SW 1271 (cell line): ENCODE results near the gene VBP1.
A peak's percentile ranks its signal among the peaks of the same experiment; 100 is the strongest.
"Not testable (repeated sequence)": the region's sequence is repeated elsewhere in the genome, so short reads cannot be mapped to it uniquely, and the experiment has no call there.

ENCODE experiments used
- DNase-seq, 2 experiments: peaks; one replicate each; lab custom pipeline; 2025; lab: John Stamatoyannopoulos, UW

VBP1 gene, protein sequence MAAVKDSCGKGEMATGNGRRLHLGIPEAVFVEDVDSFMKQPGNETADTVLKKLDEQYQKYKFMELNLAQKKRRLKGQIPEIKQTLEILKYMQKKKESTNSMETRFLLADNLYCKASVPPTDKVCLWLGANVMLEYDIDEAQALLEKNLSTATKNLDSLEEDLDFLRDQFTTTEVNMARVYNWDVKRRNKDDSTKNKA

DNA sequence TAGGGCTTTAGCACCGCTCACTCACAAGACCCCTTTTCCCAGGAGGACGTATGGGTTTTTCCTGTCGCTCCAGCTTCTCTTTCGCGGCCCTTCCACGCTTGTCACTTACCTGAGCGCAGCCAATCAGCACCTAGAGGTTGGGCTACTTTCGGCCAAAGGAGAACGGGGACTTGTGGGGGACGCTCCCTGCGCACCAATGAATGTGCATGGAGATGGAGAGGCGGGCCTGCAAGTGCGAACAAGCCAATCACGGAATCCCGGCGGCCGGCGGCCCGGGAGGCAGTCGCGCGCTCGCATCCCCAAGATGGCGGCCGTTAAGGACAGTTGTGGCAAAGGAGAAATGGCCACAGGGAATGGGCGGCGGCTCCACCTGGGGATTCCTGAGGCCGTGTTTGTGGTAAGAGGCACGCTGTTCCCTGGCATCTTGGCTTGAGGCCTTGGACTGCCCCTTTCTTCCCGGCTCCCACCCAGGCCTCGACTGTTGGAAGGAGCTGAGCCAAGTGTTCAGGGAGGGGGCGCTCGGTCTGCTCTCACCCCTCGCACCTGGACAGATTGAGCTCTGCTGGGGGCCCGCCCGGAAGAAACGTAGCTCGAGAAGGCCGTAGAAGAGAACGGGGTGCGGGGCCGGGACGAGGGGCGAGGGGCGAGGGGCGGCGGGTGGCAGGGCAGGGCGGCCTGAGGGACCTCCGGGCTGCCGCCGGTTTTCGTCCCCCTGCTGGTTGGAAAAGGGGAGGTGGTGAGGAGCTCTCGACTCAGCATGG lies at the start of gene VBP1:
VBP1 (plus strand) TSS at position 282 of the 761 bp plus-strand sequence; CDS start at position 305, 23 bp downstream.
- peak; percentile 87 to 92 for DNase-seq

DNA sequence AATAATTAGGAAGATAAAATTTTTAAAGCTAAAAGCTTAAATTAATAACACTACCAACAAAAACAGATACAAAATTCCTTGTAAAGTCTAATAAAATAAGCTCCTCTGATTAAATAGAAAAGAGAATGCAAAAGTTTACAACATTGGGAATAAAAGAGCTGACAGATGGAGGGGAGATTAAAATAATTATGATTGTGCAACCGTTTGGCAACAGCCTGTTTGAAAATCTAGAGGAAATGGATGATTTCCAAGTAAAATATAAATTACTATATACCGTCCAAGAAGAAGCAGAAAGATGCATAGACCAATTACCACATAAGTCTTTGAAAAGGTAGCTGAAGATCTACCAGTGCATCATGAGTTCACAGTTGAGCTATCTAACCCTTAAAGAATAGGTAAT lies 46.4 kb upstream of the VBP1 start:
- no peak for DNase-seq

DNA sequence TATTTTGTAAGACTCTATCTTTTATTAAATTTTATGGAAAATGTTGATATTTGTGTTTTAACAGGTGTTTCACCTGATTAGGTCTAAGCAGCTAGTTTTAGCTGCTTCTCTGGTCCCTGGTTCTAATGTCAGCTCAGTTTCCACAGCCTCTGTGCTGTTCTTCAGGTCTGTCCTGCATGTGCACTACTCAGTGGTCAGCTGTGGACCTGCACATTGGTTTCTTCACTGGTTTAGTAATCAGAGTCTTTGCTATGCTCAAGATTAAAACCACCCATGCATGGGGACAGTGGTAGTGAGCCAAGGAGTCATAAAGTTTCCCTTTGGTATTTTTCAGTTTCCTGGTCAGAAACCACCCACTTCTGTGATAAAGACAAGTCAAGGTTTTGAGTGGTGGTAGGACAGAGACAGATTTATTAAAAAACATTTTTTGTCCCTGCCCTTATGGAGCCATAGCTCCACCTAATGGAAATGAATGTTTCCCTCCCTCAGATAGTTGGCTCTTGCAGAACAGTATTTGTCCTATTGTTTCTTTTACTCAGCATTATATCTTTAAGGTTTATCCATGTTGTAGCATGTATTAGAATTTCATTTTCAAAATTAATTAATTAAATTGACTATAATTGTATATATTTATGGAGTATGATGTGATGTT lies 36.8 kb upstream of the VBP1 start:
- peak in 1 of 2 experiments; percentile 7 for DNase-seq

DNA sequence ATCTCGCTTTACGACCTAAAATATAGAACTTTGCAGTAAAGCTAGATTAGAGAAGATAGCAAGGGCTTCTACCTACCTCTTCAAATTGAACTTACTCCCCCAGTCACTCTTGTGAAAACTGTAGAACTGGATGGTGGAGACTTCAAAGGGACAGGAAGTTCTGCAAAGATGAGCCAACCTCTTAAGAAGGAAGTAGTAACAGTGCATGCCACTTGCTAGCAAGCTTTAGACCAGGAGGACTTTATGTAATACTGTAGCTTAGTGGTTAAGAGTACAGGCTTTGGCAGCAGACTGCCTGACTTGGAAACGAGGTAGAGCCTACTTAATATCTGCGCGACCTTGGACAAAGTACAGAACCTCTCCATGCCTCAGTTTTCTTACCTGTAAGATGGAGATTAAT lies 27.5 kb upstream of the VBP1 start:
- DNase-seq: no peak

DNA sequence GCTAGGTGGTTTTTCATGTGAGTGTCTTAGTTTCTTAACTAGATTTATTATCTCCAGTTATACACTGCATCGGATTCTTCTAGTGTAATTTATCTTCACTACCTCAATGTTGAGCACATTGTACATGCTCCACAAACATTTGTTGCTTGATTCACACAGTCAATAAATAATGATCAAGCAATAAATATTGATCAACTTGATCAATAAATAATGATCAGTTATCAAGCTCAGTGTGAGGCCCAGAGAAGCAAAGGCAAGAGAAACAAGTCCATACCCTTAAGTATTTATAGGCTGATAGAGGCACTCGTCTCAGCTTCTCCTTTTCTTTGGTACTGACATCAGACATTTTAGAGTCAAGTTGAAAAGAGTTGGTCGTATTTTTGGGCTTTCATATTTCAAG lies 5.1 kb upstream of the VBP1 start:
- no peak for DNase-seq

DNA sequence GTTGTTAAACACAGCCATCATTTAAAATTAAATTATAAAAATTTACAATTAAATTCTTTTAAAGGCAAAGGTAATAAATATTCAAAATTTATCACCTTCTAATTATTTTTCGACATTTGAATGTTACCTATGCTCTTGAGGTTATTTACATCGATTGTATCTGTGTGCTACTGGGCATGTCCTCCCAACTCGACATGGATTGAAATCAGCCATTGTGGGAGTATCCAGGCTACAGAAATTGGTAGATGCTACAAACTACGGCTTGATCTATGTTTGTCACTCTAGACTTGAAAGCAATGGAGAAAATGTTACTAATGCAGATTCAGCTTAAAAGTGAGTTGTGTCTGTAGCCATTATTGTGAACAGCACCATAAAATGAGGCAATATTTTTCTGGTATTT lies 2.5 kb upstream of the VBP1 start:
- no peak for DNase-seq

DNA sequence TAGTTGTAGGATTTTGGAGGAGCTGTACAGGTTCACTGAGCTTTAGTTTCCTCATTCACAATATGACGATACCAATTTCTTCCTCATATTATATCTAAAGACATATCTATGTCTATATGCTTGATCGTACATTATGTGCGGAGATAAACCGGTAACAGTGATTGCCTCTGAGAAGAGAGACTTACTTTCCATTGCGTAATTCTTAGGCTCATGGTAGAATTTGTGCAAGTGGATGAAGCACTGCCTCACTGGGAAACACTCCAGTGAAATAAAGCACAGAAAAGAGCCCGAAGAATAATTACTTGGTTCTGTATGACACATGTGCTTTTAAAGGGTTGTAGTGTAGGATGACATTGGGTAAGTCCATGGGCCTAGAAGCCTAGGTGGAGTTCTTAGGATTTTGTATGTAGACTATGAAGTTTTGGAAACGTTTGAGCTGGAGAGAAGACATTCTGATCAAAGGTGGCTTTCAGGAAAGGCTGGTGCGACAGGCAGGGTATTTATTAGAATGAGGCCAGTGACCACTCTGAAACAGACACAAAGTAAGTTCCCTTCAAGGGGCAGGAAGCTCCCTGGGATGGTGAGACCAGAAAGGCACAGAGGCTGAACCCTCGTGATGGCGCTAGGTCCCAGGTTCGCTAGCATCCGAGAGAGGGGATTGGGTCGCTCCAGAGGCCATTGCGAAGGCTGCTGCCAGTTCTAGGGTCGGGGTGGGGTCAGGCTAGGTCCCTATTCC lies 649 bp upstream of the VBP1 start:
- DNase-seq: peak in 1 of 2 experiments; percentile 42

DNA sequence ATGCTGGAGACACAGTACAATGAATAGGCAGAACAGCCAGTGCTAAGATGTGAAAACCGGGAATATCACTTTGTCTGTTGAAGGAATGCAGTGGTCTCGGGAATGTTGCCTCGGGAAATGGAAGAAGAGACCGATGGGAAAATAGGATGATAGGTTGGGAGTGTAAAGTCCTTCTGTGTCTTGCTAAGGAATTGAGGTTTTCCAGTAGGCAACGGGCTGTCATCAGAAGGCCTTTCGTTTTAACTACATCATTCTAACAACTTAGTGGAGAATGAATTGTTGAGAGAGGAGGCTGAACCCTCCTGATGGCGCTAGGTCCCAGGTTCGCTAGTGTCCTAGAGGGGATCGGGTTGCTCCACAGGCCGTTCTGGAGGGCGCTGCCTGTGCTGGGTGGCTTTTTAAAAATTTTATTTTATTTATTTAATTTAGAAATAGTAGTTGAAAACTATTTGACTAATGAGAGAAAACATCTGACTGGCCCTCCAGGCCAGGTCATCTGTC lies 730 bp downstream of the VBP1 start:
- DNase-seq: peak; percentile 1 to 29

DNA sequence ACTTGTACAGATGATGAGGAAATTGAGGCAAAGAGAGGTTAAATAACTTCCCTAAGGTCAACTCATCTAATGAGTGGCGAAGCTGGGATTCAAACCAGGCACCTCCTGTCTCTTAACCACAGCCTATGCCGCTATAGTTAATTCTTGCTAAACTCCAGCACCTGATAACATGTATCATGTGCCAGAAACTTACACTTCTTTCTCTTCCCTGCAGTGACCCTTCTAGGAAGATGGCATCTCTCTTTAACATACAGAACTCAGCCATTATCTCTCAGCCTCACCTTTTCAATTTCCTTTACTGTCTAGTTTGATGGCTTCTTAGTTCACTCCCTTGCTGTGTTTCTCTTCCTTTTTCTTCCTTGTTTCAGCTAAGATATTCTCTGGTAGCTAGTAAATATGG lies 2.5 kb downstream of the VBP1 start:
- no peak for DNase-seq

DNA sequence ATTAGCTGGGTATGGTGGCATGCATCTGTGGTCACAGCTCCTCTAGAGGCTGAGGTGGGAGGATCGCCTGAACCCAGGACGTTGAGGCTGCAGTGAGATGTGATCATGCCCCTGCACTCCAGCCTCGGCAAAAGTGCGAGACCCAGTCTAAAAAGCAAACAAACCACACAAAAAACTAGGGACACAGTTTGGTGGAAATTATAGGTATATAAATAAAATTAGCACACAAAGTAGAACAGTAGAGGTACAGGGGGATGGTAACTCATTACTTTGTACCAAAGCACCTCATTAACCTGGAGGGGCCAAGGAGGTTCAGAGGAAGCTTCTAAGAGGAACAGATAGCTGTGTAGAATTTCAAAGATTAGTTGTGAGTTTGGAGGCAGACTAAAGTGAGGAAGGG lies 5.1 kb downstream of the VBP1 start:
- no peak for DNase-seq

DNA sequence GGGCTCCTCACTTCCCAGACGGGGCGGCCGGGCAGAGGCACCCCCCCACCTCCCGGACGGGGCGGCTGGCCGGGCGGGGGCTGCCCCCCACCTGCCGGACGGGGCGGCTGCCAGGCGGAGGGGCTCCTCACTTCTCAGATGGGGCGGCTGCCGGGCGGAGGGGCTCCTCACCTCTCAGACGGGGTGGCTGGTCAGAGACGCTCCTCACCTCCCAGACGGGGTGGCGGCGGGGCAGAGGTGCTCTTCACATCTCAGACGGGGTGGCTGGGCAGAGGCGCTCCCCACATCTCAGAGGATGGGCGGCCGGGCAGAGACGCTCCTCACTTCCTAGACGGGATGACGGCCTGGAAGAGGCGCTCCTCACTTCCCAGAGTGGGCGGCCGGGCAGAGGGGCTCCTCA lies 7.5 kb downstream of the VBP1 start:
- DNase-seq: not testable (repeated sequence)

DNA sequence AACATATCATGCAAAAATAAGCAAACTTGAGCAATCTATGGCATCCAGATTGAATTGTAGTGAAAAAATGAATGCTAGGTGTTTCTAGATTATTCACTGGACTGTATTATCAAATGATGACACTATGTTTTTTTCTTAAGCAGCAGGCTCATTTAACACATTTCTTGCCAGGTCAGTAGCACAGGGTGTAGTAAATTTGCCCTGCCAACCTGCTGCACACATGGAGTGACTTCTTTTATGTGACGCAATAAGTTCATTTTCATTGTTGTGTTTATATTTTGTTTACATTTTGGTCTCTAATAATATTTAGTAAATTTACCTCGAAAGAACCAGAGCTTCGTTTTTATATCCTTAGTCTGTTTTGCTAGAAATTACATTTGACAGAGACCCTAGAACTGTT lies 9.5 kb downstream of the VBP1 start:
- no peak for DNase-seq

DNA sequence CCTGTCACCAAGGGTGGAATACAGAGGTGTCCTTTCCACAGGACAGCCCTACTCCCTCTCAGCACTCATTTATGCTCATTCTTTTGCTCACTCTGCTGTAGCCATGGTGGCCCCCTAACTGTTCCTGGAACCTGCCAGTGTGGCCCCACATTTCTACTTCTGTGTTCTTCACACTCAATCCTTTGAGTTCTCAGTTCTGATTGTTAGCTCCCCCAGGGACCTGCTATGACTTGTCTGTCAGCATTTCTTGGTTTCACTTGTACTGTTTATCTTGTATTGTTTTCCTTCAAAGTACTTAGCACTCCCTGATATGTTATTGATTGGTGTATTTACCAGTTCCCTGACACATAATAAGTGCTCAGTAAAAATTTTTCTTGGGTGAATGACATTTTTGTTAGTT lies 14.9 kb downstream of the VBP1 start:
- no peak for DNase-seq

DNA sequence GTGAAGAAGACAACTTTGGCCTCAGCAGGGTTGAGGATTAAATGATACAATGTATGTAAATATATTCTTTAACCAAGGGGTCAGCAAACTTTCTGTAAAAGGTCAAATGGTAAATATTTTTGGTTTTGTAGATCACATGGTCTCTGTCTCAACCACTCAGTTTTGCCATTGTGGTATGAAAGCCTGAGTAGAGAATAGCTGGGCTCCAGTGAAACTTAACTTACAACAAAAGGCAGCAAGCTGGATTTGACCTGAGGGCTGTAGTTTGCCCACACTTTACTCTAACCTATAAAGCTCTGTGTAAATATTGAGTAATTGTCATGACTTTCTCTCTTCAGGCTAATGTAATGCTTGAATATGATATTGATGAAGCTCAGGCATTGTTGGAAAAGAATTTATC lies 19.6 kb downstream of the VBP1 start:
- DNase-seq: no peak

DNA sequence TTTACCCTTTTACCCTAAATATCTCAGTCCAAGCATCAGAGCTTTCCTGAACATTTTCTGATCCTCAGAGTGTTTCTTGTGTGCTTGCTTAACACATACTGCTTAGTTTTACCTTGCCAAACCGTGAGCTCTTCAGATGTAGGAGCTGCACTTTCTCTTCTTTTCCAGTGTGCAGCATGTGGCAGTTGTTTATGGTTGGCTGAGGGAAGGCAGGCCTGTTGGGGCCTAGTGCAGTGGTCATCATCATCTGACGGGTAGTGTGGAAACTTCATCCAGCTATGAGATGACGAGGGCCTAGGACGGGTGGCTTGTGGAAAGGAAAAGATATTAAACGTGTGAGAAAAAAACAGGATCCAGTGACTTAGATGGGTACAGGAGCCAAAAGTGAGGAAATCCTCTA lies 21.5 kb downstream of the VBP1 start:
- no peak for DNase-seq

DNA sequence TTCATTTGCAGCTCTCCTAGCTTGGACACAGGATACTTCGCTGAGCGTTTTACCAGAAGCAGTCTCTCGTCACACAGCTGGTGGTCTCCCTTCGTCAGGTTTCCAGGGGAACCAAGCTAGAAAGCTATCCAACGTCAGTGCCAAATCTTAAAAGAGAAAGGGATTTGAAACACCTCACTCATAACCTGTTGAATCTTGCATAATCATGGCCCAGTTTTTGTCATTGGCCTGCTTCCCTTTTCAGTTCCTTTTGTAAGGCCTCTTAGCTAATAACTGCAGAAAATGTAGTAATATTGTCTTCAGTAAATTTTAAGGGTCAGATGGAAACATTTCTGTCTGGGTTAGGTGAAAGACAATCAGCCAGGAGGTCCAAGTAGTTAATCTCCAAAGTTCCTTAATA lies 26.0 kb downstream of the VBP1 start:
- DNase-seq: no peak

DNA sequence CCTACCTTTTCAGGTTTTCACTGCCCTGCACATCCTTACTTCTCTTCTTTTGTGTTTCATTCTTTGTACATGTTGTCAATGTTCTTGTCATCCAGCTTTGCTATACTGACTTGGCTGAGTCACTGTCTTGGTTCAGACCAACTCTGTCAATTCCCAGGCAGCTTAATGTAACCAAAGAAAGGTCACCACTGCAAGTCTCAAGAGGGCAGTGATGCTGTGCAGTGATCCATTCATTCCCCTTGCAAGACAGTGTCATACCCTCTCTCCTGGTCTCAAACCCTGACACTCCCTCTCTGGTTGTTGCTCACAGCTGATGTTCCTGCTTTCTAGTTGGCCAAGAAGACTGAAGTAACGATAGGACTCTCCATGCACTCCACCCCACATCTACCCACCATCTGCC lies 30.5 kb downstream of the VBP1 start:
- no peak for DNase-seq

DNA sequence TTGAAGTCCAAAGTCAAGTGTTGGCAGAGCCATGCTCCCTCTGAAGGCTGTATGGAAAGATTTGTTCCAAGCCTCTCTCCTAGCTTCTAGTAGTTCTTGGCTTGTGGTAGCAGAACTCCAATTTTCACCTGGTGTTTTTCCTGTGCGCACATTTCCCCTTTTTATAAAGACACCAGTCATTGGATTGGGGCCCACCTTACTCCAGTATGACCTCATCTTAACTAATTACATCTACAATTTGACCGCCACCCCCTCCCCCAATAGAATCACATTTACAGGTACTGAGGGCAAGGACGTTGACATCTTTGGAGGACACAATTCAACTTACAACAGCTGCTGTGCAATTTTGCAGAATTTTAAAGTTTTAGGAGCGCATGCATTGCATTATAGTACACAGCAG lies 31.2 kb downstream of the VBP1 start:
- DNase-seq: no peak

DNA sequence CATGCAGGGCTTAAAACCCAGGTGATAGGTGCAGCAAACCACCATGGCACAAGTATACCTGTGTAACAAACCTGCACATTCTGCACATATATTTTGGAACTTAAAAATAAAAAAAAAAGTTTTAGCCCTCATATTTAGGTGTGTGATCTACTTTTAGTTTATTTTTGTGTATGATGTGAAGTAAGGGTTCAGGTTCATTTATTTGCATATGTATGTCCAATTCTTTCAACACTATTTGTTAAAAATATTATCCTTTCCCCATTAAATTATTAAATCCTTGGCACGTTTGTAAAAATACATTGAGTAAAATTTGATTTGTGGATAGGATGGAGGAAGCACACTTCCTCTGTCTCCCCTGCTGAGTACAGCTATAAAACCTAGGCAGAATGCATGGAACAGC lies 35.1 kb downstream of the VBP1 start:
- no peak for DNase-seq

DNA sequence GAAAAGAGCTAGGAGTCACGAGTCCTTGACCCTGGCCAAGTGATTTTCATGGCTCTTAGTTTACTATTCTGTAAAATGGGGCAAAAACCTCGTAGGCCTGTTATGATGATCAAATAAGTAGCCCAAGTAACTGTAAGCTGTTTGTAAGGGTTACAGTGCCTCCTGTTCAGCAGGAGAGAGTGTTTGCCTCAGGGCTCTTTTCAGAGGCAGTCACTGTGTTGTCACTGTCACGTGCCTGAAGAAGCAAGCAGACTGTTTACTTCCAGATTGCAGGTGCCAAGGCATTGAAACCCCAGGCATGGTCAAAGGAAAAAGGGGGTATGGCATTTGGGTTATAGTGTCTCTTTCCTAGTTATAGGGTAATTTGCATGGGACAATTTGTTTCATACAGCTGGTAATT lies 43.5 kb downstream of the VBP1 start:
- no peak for DNase-seq

DNA sequence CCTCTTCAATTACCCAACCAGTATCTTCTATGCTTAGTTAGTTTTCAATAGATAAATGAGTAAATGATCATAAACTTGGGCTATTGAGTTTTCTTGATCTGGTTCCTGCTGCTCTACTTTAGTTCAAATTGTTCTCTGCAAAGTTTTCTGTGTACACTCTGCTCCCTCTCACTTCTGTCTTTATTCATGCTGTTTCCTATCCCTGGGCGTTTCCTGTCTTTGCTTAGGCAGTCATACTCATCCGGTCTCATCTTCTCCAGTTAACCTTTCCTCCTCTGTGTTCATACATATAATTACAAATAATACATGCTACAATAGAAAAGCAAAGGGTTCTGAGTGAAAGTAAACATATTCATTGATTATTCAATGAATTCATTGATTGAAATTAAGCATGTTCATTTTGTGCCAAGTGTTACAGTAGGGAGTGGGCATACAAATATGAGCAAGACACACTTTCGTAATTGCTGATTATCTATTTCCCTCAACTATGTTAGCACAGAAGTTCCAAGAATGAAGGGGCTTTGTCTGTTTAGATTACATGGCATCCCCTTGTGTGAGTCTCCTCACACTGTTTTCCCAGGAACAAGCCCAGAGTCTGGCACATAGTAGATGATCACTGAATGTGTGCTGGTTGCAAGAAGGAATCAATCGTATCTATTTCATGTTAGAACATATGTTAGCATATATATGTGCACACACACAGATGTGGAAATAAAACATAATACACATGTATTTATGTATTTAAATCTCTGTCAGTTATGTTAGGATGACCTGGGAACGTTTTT lies 46.9 kb downstream of the VBP1 start:
- DNase-seq: no peak
